ENCODE results near the gene PALM.

- no peak for TF ChIP-seq CTCF (IDR thresholded peaks at IDR 0.05)
- TF ChIP-seq POLR2A (IDR thresholded peaks at IDR 0.05): peak; percentile 80
Measured at GRCh38 chr19:662962-663681, 45.6 kb upstream of the PALM start, which contains the start of gene RNF126.
